ENCODE data around the gene MTA3.
A peak's percentile ranks its signal among the peaks of the same experiment; 100 is the strongest.

Gene MTA3

DNA sequence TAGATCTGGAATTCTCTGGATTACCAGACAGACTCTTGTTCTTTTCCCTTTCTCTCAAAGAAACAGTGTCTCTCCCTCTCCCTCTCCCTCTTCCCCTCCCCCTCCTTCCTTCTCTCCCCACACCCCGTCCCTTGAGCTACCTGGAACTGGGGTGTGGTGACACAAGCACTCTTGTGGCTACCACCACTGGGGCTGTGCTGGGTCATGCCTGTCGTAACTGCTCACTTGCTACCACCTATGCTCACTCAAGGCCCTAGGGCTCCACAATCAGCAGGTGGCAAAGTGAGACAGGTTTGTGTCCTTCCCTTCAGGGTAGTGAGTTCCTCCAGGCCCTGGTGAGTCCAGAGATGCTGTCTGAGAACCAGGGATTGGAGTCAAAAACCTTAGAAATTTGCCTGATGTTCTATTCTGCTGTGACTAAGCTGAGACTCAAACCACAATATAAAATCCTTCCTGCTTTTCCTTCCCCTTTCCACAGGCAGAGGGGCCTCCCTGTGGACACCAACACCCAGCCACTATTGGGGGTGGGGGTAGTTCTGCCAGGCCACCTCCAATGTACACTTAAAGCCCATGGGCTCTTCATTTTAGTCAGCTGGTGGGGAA lies 124.7 kb downstream of the MTA3 start:
- Mint-ChIP-seq H3K27ac (peak overlapping the region; percentile 91), H3K27me3 (ENCODE audit: low read depth, poor library complexity) (peaks cover 3% of the 10 kb centered on the region), H3K9me3 (no peaks in the 10 kb centered on the region), H3K36me3 (ENCODE audit: low read depth) (peaks cover 47% of the 10 kb centered on the region), H3K4me3 (no peak overlapping the region), H3K4me1 (peaks cover 4% of the 10 kb centered on the region)
- DNase-seq: no peak
- TF ChIP-seq, protein P1, sequence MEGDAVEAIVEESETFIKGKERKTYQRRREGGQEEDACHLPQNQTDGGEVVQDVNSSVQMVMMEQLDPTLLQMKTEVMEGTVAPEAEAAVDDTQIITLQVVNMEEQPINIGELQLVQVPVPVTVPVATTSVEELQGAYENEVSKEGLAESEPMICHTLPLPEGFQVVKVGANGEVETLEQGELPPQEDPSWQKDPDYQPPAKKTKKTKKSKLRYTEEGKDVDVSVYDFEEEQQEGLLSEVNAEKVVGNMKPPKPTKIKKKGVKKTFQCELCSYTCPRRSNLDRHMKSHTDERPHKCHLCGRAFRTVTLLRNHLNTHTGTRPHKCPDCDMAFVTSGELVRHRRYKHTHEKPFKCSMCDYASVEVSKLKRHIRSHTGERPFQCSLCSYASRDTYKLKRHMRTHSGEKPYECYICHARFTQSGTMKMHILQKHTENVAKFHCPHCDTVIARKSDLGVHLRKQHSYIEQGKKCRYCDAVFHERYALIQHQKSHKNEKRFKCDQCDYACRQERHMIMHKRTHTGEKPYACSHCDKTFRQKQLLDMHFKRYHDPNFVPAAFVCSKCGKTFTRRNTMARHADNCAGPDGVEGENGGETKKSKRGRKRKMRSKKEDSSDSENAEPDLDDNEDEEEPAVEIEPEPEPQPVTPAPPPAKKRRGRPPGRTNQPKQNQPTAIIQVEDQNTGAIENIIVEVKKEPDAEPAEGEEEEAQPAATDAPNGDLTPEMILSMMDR (IDR thresholded peaks at IDR 0.05): no peak

DNA sequence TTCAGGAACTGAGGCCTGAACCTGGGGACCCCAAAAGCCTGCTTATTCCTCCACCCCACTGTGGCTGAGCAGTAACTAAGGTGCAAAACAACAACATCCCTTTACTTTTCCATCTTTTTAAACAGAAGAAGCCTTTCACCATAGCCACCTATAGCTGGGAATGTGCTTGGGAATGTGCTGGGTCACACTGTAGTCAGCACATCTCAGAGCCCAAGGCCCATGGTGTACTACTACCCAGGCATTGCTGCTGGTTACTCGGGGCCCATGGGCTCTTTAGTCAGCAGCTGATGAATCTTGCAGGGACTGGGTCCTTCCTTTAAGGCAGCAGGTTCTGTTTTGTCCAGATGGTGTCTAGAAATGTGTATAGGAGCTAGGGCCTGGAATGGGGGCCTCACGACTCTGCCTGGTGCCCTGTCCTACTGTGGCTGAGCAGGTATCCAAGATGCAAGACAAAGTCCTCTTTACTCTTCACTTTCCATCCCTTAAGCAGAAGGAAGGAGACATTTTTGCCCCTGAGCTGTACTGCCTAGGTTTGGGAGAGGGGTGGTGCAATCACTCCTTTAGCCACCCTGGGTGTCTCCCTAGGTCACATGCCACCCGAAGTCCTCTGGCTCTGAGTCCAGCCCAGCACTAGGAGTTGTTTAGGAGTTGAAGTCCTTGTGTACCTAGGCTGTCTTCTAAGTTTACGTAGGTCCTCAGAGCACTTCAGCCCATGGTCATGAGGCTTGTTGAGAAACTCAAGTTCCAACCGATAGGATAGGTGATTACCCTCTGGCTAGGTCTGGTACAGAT lies 125.5 kb downstream of the MTA3 start:
- TF ChIP-seq, protein P1 (IDR thresholded peaks at IDR 0.05): no peak
- no peak for DNase-seq
- Mint-ChIP-seq H3K4me1 (peaks cover 4% of the 10 kb centered on the region), H3K9me3 (no peaks in the 10 kb centered on the region), H3K36me3 (ENCODE audit: low read depth) (peaks cover 43% of the 10 kb centered on the region), H3K4me3 (no peak overlapping the region), H3K27ac (peak overlapping the region; percentile 67), H3K27me3 (ENCODE audit: low read depth, poor library complexity) (peaks cover 3% of the 10 kb centered on the region)

DNA sequence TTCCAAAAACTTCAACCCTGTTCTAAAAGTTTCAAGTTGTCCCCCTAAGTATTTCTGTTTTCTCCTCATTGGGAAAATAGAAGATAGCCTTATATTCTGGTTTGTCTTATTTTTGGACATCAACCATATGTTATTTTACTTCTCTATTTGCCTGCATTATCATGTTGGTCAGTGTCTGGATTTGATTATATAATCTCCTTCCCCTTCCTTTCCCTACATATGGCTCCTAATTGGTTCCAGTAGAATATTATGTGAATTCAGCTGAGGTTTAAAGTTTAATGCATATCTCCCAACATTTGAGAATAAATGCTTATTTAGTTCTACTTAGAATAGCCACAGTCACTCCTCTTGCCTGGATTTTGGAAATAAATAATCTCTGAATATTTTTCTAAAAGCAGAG lies 128.6 kb downstream of the MTA3 start:
- H3K27me3 Mint-ChIP-seq (ENCODE audit: low read depth, poor library complexity): no peaks in the 10 kb centered on the region
- no peaks in the 10 kb centered on the region for H3K9me3 Mint-ChIP-seq
- H3K36me3 Mint-ChIP-seq (ENCODE audit: low read depth): peaks cover 33% of the 10 kb centered on the region
- no peak overlapping the region for H3K4me3 Mint-ChIP-seq
- no peak for DNase-seq
- no peak overlapping the region for H3K27ac Mint-ChIP-seq
- H3K4me1 Mint-ChIP-seq: peaks cover 13% of the 10 kb centered on the region
- TF ChIP-seq, protein P1 (IDR thresholded peaks at IDR 0.05): no peak

DNA sequence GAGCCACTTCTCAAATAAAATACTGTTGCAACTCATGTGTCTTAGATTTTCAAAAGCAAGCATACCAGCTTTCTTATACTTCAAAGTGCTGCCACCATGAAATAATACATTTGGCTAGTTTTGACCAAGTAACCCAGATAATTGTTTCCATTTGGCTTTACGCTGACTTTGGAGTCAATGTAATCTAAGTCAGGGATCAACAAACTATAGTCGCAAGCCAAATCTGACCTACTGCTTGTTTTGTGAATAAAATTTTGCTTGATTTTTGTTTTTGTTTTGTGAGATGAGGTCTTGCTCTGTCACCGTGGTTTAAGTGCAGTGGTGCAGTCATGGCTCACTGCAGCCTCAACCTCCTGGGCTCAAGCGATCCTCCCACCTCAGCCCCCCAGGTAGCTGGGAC lies 130.5 kb downstream of the MTA3 start:
- Mint-ChIP-seq H3K4me3 (no peak overlapping the region), H3K27me3 (ENCODE audit: low read depth, poor library complexity) (no peaks in the 10 kb centered on the region), H3K9me3 (no peaks in the 10 kb centered on the region), H3K36me3 (ENCODE audit: low read depth) (peaks cover 33% of the 10 kb centered on the region), H3K4me1 (peaks cover 17% of the 10 kb centered on the region), H3K27ac (no peak overlapping the region)
- no peak for DNase-seq
- TF ChIP-seq, protein P1 (IDR thresholded peaks at IDR 0.05): no peak

DNA sequence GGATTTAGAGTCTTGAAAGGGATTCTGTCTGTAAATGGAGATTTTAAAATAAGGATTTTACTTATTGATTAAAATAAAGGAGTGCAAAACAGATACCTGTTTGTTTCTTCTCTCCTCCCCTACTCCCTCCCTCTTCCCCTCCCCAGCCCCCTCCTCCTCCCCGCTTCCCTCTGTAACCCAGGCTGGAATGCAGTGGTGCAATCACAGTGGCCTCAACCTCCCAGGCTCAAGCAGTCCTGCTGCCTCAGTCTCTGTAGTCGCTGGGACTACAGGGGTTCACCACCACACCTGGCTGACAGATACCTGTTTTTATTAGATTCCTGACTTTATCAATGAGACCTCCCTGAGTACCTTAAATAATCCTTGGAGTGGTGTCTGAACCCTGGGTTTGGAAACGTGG lies 138.4 kb downstream of the MTA3 start:
- no peaks in the 10 kb centered on the region for H3K27me3 Mint-ChIP-seq (ENCODE audit: low read depth, poor library complexity)
- peaks cover 55% of the 10 kb centered on the region for H3K36me3 Mint-ChIP-seq (ENCODE audit: low read depth)
- H3K27ac Mint-ChIP-seq: no peak overlapping the region
- TF ChIP-seq, protein P1 (IDR thresholded peaks at IDR 0.05): no peak
- peak; percentile 5 for DNase-seq
- H3K4me3 Mint-ChIP-seq: no peak overlapping the region
- peaks cover 4% of the 10 kb centered on the region for H3K4me1 Mint-ChIP-seq
- H3K9me3 Mint-ChIP-seq: no peaks in the 10 kb centered on the region

DNA sequence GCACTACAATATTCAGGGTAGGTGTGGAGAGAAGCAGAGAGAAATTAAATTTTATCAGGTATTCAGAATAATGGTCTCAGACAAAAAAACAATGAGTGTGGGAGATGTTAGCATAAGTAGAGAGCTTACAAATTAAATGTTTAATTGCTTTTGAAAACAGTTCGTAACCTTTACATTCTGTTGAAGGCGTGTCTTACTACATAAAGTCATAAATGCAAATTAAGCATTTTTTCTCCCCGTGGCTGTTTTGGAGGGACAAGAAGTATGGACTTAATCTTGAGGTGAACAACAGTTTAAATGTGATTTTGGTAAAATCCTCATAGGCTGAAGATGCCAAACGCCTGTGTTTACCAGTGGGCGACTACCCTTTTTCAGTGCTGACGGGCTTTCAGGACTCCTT lies 139.7 kb downstream of the MTA3 start:
- no peak for DNase-seq
- Mint-ChIP-seq H3K9me3 (no peaks in the 10 kb centered on the region), H3K27ac (no peak overlapping the region), H3K4me1 (no peaks in the 10 kb centered on the region), H3K4me3 (no peak overlapping the region), H3K27me3 (ENCODE audit: low read depth, poor library complexity) (no peaks in the 10 kb centered on the region), H3K36me3 (ENCODE audit: low read depth) (peaks cover 49% of the 10 kb centered on the region)
- TF ChIP-seq, protein P1 (IDR thresholded peaks at IDR 0.05): no peak

Data from nephron progenitor cell (in vitro differentiated cells).